Activated T-cell treated with anti-CD3 and anti-CD28 coated beads, Interleukin-2, amount 50 U/mL, for 24 hours (primary cell): ENCODE measurements around the gene SLC6A20.

Experiments
- DNase-seq: peaks from one replicate; pipeline ENCODE4 v3.0.0-alpha.2; 2020
- H3K27ac Mint-ChIP-seq: 2 replicates; pipeline ENCODE4 v1.8.0; 2020; ENCODE audit warnings: mild to moderate bottlenecking, mixed read lengths
- H3K27me3 Mint-ChIP-seq: 2 replicates; pipeline ENCODE4 v1.8.0; 2020; ENCODE audit warnings: mixed read lengths
- H3K36me3 Mint-ChIP-seq: 2 replicates; pipeline ENCODE4 v1.8.0; 2020; ENCODE audit warnings: low read depth, mixed read lengths
- H3K4me1 Mint-ChIP-seq: 2 replicates; pipeline ENCODE4 v1.8.0; 2020; ENCODE audit warnings: low read depth, mixed read lengths
- H3K4me3 Mint-ChIP-seq: 2 replicates; pipeline ENCODE4 v1.8.0; 2020; ENCODE audit warnings: mild to moderate bottlenecking, moderate library complexity, mixed read lengths
- H3K9me3 Mint-ChIP-seq: 2 replicates; pipeline ENCODE4 v1.8.0; 2020; ENCODE audit warnings: mixed read lengths

The SLC6A20 gene

GRCh38 chr3:45778761-45779201 lies 17.6 kb downstream of the SLC6A20 start:
- H3K9me3 Mint-ChIP-seq: no peaks in the 10 kb centered on the region
- H3K36me3 Mint-ChIP-seq: no peaks in the 10 kb centered on the region
- H3K4me1 Mint-ChIP-seq: no peaks in the 10 kb centered on the region
- no peak overlapping the region for H3K27ac Mint-ChIP-seq
- no peak overlapping the region for H3K4me3 Mint-ChIP-seq
- H3K27me3 Mint-ChIP-seq: peaks cover 7% of the 10 kb centered on the region
- no peak for DNase-seq

GRCh38 chr3:45777746-45778386 lies 18.5 kb downstream of the SLC6A20 start:
- Mint-ChIP-seq H3K27me3 (peaks cover 7% of the 10 kb centered on the region), H3K9me3 (no peaks in the 10 kb centered on the region), H3K4me1 (peaks cover 5% of the 10 kb centered on the region), H3K27ac (no peak overlapping the region), H3K36me3 (no peaks in the 10 kb centered on the region), H3K4me3 (no peak overlapping the region)
- DNase-seq: no peak

DNA sequence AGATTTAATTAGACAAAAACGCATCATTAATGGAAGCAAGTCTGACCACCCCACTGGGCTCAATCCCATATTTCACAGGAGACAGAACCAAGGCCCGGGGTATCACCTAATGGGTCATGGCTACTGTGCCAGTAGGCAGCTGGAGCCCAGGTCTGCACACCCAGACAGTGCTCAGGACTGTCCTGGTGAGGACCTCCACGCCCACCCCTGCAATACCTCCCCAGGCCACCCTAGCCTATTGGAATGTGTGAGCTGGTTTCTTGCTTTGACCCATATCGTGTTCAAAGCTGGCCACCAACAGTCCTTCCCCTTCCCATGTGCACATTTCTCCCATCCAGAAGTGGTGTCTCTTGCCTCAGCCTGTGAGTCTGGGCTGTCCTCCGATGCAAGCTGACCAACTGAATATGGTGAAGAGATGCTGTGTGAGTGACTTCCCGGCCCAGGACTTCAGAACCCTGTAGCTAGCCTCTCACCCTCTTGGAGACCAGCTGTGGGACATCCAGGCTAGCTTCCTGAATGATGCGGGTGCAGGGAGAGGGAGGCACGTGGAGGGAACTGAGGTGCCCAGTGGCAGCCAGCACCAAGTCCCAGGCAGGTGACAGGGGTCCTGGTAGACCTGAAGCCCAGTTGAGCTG lies 19.1 kb downstream of the SLC6A20 start:
- peaks cover 11% of the 10 kb centered on the region for H3K4me1 Mint-ChIP-seq
- no peak overlapping the region for H3K27ac Mint-ChIP-seq

DNA sequence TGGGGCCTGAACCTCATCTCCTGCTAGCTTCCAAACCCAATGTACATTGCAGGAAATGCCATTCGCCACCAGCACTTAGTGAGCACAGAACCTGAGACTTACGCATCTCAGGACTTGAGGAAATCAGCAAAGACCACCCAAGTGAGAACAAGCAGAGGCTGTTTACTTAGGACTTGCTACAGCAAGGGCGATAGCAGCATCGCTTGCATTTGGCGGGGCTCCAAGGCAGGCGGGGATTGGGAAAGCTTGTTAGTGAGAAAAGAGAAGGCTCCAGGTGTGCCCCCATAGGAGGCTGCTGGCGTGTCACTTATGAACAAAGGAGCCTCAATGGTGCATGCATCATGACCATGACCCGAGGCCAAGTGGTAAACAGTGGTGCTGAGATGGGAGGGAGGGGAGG lies 19.7 kb downstream of the SLC6A20 start:
- Mint-ChIP-seq H3K9me3 (no peaks in the 10 kb centered on the region), H3K36me3 (no peaks in the 10 kb centered on the region), H3K27ac (no peak overlapping the region), H3K4me1 (peaks cover 16% of the 10 kb centered on the region), H3K4me3 (no peak overlapping the region), H3K27me3 (peaks cover 12% of the 10 kb centered on the region)
- no peak for DNase-seq

More for the DNA sequence above, 19.1 kb downstream of the SLC6A20 start:
- H3K4me3 Mint-ChIP-seq: no peak overlapping the region
- DNase-seq: no peak
- H3K36me3 Mint-ChIP-seq: no peaks in the 10 kb centered on the region
- peaks cover 7% of the 10 kb centered on the region for H3K27me3 Mint-ChIP-seq
- H3K9me3 Mint-ChIP-seq: no peaks in the 10 kb centered on the region

GRCh38 chr3:45776301-45776595 lies 20.1 kb downstream of the SLC6A20 start:
- H3K9me3 Mint-ChIP-seq: no peaks in the 10 kb centered on the region
- H3K27ac Mint-ChIP-seq: no peak overlapping the region
- H3K36me3 Mint-ChIP-seq: no peaks in the 10 kb centered on the region
- no peak overlapping the region for H3K4me3 Mint-ChIP-seq
- DNase-seq: no peak
- peaks cover 16% of the 10 kb centered on the region for H3K4me1 Mint-ChIP-seq
- H3K27me3 Mint-ChIP-seq: peaks cover 13% of the 10 kb centered on the region

GRCh38 chr3:45775571-45776300 lies 20.6 kb downstream of the SLC6A20 start:
- H3K4me3 Mint-ChIP-seq: no peak overlapping the region
- H3K27ac Mint-ChIP-seq: no peak overlapping the region
- H3K27me3 Mint-ChIP-seq: peaks cover 18% of the 10 kb centered on the region
- H3K9me3 Mint-ChIP-seq: no peaks in the 10 kb centered on the region
- no peaks in the 10 kb centered on the region for H3K36me3 Mint-ChIP-seq
- peaks cover 16% of the 10 kb centered on the region for H3K4me1 Mint-ChIP-seq
- no peak for DNase-seq

DNA sequence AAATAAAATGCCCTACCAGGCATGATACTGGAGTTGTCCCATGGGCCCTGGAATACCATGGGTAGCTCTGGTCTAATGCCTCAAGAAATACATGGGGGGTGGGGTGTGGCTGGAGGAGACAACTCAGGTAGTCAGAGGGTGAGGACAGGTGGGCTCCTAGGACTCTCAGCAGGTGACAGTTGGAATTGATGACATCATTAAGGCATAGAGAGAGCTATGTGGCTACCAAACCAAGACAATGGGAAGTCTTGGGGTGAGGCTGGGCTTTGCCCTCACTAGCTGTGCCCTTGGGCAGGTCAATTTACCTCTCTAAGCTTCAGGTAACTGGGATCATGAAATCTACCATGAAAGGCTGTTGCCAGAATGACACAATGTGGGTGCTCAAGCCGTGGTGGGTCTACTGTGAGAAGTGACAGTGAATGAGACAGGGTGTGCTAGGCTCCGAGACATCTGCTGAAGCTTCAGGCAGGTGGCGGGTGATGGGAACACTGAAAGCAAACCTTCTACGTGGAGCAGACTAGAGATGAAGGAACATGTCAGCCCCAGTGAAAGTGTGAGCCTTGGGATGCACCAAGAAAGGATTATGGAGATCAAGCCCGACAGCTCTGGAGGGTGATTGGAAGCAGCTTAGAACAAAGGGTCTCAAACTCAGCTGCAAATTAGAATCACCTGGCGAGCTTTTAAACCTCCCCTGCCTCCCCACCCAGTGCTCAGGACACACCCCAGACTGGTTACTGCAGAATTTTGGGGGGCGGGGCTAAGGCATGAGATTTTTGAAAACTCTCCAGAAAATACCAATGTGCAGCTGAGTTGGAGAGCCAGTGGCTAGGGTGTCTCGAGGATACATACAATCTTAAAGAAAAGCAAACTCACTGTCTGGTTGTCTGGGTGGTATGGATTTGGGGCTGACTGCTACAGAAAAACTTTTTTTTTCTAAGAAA lies 21.5 kb downstream of the SLC6A20 start:
- Mint-ChIP-seq H3K4me1 (peaks cover 16% of the 10 kb centered on the region), H3K27me3 (peaks cover 26% of the 10 kb centered on the region), H3K36me3 (no peaks in the 10 kb centered on the region), H3K4me3 (no peak overlapping the region), H3K9me3 (no peaks in the 10 kb centered on the region), H3K27ac (no peak overlapping the region)
- no peak for DNase-seq

- H3K27me3 Mint-ChIP-seq: peaks cover 28% of the 10 kb centered on the region
- H3K9me3 Mint-ChIP-seq: no peaks in the 10 kb centered on the region
- DNase-seq: no peak
- no peak overlapping the region for H3K27ac Mint-ChIP-seq
- H3K4me3 Mint-ChIP-seq: no peak overlapping the region
- H3K4me1 Mint-ChIP-seq: peaks cover 16% of the 10 kb centered on the region
- no peaks in the 10 kb centered on the region for H3K36me3 Mint-ChIP-seq
Observed at GRCh38 chr3:45773714-45774449, 22.5 kb downstream of the SLC6A20 start.

DNA sequence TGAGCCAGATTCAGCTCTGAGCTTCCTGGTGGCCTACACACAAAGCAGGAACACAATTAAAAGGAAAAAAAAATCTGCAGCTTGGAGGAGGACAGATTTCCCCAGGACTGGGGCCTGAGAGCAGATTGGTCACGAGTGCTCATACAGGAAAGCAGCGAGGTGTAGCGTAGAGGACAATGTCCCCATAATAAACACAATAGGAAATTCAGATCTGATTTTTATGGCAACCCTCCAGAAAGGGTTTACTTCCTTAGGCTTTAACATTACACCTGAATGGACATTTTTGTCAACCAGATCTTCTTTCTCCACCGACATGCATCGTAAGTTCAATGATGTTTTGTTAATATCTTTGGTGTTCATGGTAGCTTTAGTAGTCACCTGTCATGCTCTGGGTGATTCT lies 23.3 kb downstream of the SLC6A20 start:
- Mint-ChIP-seq H3K4me1 (peaks cover 16% of the 10 kb centered on the region), H3K27me3 (peaks cover 28% of the 10 kb centered on the region), H3K4me3 (no peak overlapping the region), H3K27ac (no peak overlapping the region), H3K36me3 (no peaks in the 10 kb centered on the region), H3K9me3 (no peaks in the 10 kb centered on the region)
- no peak for DNase-seq

GRCh38 chr3:45772341-45773035 lies 23.8 kb downstream of the SLC6A20 start:
- no peaks in the 10 kb centered on the region for H3K36me3 Mint-ChIP-seq
- H3K4me3 Mint-ChIP-seq: no peak overlapping the region
- peaks cover 16% of the 10 kb centered on the region for H3K4me1 Mint-ChIP-seq
- H3K9me3 Mint-ChIP-seq: no peaks in the 10 kb centered on the region
- DNase-seq: no peak
- H3K27ac Mint-ChIP-seq: no peak overlapping the region
- H3K27me3 Mint-ChIP-seq: peaks cover 28% of the 10 kb centered on the region

GRCh38 chr3:45771831-45772230 lies 24.5 kb downstream of the SLC6A20 start:
- DNase-seq: no peak
- no peaks in the 10 kb centered on the region for H3K36me3 Mint-ChIP-seq
- peaks cover 28% of the 10 kb centered on the region for H3K27me3 Mint-ChIP-seq
- H3K4me1 Mint-ChIP-seq: peaks cover 16% of the 10 kb centered on the region
- no peak overlapping the region for H3K4me3 Mint-ChIP-seq
- H3K9me3 Mint-ChIP-seq: no peaks in the 10 kb centered on the region
- H3K27ac Mint-ChIP-seq: no peak overlapping the region

DNA sequence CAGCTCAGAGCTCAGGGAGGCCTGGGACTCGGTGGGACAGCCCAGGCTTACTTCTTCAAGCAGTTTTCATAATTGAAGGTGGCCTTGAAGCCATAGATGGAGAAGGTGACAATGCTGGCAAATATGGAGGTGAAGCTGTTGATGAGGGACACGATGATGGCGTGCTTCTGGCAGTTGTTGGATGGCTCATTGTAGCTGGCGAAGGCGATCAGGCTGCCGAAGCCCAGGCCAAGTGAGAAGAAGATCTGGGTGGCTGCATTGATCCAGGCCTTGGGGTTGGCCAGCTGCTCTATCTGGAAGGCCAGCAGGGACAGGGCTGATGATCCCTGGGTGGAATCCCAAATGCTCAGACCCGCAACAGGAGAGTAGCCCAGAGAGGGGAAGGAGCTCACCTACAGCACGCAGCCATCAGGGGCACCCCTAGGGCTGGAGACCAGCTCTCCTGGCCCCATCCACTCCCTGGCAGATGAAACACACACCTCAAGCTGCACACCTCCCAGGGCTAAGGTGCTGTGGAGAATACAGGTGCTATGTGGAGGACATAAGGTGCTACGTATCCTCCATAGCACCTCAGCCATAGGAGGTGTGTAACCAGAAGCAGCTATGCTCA lies 25.1 kb downstream of the SLC6A20 start:
- no peaks in the 10 kb centered on the region for H3K36me3 Mint-ChIP-seq
- H3K27me3 Mint-ChIP-seq: peaks cover 28% of the 10 kb centered on the region
- H3K9me3 Mint-ChIP-seq: no peaks in the 10 kb centered on the region
- DNase-seq: no peak
- H3K4me1 Mint-ChIP-seq: peaks cover 16% of the 10 kb centered on the region
- H3K27ac Mint-ChIP-seq: no peak overlapping the region
- H3K4me3 Mint-ChIP-seq: no peak overlapping the region

DNA sequence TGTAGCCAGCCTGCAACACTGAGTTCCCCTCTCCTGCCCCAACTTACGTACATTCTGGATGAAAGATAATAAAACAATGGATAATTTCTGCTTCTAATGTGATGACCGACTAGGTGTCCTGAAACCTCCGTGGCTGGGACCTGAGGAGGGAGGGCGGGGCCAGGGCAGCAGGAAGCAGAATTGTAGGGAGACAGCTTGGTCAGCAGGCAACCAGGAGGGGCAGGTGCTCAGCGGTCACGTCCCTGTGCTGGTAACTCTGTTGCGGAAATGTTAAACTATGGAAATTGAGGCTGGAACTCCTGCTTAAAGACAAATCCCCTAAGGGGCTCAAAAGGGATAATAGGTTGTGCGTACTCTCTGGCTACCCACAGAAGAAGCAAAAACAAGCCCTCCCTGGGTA lies 30.4 kb downstream of the SLC6A20 start:
- Mint-ChIP-seq H3K4me3 (no peak overlapping the region), H3K27ac (no peak overlapping the region), H3K4me1 (peaks cover 3% of the 10 kb centered on the region), H3K9me3 (no peaks in the 10 kb centered on the region), H3K36me3 (no peaks in the 10 kb centered on the region), H3K27me3 (peaks cover 19% of the 10 kb centered on the region)
- no peak for DNase-seq
